ENCODE results near the gene VSTM4. TPM values are rescaled to one million over a fixed set of nuclear protein-coding genes. Genes with fewer than 3 reads are reported as not detected.

VSTM4 gene
- total RNA-seq, 2 donors from 2014 or later = 6.9 to 36.0 TPM

DNA sequence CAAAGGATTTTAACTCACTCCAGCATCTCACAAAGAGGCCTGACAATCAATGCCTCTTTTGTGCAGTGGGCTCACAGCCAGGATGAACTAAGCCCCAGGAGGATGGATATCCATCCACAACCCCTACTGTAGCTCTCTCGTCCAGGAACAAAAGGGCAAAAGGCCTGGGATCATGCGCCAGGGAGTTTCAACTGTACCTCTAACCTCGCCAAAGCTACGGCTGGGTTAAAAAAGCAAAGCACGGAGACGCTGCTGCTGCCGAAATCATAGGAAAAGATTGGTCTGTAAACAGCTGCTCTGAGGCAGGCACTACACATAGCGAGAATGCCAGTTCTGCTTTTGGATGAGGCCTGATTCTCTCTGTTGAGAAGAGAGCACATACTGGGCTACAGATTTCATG, 32.1 kb downstream of the VSTM4 start:
- TF ChIP-seq, protein P1, sequence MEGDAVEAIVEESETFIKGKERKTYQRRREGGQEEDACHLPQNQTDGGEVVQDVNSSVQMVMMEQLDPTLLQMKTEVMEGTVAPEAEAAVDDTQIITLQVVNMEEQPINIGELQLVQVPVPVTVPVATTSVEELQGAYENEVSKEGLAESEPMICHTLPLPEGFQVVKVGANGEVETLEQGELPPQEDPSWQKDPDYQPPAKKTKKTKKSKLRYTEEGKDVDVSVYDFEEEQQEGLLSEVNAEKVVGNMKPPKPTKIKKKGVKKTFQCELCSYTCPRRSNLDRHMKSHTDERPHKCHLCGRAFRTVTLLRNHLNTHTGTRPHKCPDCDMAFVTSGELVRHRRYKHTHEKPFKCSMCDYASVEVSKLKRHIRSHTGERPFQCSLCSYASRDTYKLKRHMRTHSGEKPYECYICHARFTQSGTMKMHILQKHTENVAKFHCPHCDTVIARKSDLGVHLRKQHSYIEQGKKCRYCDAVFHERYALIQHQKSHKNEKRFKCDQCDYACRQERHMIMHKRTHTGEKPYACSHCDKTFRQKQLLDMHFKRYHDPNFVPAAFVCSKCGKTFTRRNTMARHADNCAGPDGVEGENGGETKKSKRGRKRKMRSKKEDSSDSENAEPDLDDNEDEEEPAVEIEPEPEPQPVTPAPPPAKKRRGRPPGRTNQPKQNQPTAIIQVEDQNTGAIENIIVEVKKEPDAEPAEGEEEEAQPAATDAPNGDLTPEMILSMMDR (IDR thresholded peaks at IDR 0.05) = no peak
- no peak for TF ChIP-seq POLR2A (IDR thresholded peaks at IDR 0.05)
- no peak for TF ChIP-seq POLR2AphosphoS5 (IDR thresholded peaks at IDR 0.05)

DNA sequence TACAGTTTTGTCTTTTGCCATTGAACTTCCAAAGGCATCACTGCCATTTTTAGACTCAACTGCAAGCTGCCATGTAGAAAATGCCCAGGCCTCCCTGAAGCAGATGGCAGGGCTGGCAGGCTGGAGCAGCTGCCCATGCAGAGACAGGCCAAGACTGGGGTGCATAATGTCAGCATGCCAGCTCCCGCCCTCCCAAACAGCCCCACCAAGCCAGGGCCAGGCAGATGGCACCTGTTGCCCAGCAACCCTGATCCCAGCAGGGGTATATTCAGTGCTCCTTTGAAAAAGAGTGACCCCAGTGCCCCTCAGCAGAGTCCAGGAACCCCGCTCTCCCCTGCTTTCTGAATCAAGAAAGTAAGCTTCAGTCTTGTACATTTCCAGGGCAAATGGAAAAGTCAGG, 32.6 kb downstream of the VSTM4 start:
- Histone ChIP-seq H3K27ac (no peak overlapping the region), H3K4me1 (replicated peaks) (no peaks in the 10 kb centered on the region), H3K9me3 (no peaks in the 10 kb centered on the region), H3K36me3 (no peaks in the 10 kb centered on the region), H3K4me3 (no peak overlapping the region), H3K27me3 (replicated peaks; ENCODE audit: insufficient read depth) (no peaks in the 10 kb centered on the region)
- WGBS = 85% methylated on average over 2 of the region's 2 CpGs
- intact Hi-C loops (cut with DNase I) = no loop called here
- no peak for DNase-seq (ENCODE audit: low spot score)
- TF ChIP-seq POLR2A (IDR thresholded peaks at IDR 0.05) (no peak), POLR2AphosphoS5 (IDR thresholded peaks at IDR 0.05) (no peak)
- TF ChIP-seq, protein P1 (IDR thresholded peaks at IDR 0.05) = no peak

More for the DNA sequence above, 32.1 kb downstream of the VSTM4 start:
- no peaks in the 10 kb centered on the region for H3K4me1 ChIP-seq (replicated peaks)
- H3K36me3 ChIP-seq = no peaks in the 10 kb centered on the region
- no peaks in the 10 kb centered on the region for H3K27me3 ChIP-seq (replicated peaks; ENCODE audit: insufficient read depth)
- 78% methylated on average over 8 of the region's 8 CpGs for WGBS
- intact Hi-C loops (cut with DNase I) = no loop called here
- no peak overlapping the region for H3K27ac ChIP-seq
- no peak overlapping the region for H3K4me3 ChIP-seq
- DNase-seq (ENCODE audit: low spot score) = no peak
- H3K9me3 ChIP-seq = no peaks in the 10 kb centered on the region

DNA sequence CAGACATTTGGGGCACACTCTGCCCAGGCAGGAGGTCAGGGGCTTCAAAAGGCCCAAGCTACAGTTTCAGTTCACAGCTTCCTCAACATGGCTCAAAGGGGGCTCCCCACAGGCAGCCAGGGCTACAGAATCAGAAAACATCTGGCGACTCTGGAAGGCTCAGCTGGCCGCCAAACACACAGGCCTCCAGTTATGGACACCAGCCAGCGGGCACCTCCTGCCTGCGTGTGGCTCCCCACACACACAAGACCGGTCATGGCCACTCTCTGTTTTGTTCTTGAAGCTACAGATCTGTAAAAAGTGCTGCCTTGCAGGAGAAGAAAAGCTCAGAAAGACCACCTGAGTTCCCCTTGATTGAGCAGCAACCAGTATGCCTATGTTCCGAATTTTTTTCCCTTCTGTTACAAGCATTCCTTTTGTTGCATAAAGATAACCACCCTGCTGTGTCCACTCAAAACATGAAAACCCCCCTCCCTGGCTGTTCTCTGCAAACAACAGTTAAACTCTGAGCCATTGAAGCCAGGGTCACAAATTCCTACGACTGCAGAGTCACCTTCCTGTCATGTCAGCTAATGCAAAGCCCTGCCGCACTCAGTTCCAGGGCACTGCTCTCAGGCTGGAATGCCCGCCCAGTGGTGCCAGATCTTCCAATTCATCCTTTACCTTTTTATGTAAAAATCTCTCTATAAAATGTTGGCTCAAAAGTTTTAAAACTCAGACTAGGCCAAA, 33.6 kb downstream of the VSTM4 start:
- no peaks in the 10 kb centered on the region for H3K9me3 ChIP-seq
- no peak overlapping the region for H3K27ac ChIP-seq
- H3K4me1 ChIP-seq (replicated peaks) = no peaks in the 10 kb centered on the region
- intact Hi-C loops (cut with DNase I) = no loop called here
- no peaks in the 10 kb centered on the region for H3K36me3 ChIP-seq
- TF ChIP-seq POLR2A (IDR thresholded peaks at IDR 0.05) = no peak
- TF ChIP-seq, protein P1 (IDR thresholded peaks at IDR 0.05) = no peak
- no peak for TF ChIP-seq POLR2AphosphoS5 (IDR thresholded peaks at IDR 0.05)
- H3K27me3 ChIP-seq (replicated peaks; ENCODE audit: insufficient read depth) = no peaks in the 10 kb centered on the region
- WGBS = 30% methylated on average over 9 of the region's 9 CpGs
- DNase-seq (ENCODE audit: low spot score) = no peak
- no peak overlapping the region for H3K4me3 ChIP-seq

DNA sequence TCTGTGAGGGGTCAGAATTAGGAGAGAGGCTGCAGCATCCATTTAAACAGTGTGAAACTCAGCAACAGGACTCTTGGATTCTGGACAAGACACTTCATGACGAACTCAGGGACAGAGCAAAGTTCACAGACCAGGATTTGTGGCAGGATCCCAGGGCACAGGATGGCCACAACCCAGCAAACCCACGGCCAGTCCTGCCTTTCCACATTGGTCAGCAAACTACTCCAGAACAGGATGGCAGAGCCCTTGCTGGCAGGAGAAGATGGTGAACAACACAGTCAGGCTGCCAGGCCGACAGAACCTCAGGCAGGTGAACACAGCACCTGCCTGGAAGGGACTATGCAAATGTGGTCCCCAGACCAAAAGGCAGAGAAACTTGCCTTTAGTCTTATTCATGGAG, 34.4 kb downstream of the VSTM4 start:
- no peaks in the 10 kb centered on the region for H3K27me3 ChIP-seq (replicated peaks; ENCODE audit: insufficient read depth)
- intact Hi-C loops (cut with DNase I) = no loop called here
- 53% methylated on average over 3 of the region's 3 CpGs for WGBS
- no peaks in the 10 kb centered on the region for H3K36me3 ChIP-seq
- H3K27ac ChIP-seq = no peak overlapping the region
- H3K9me3 ChIP-seq = no peaks in the 10 kb centered on the region
- TF ChIP-seq, protein P1 (IDR thresholded peaks at IDR 0.05) = no peak
- no peak for TF ChIP-seq POLR2AphosphoS5 (IDR thresholded peaks at IDR 0.05)
- no peak for TF ChIP-seq POLR2A (IDR thresholded peaks at IDR 0.05)
- H3K4me3 ChIP-seq = no peak overlapping the region
- no peaks in the 10 kb centered on the region for H3K4me1 ChIP-seq (replicated peaks)
- no peak for DNase-seq (ENCODE audit: low spot score)

DNA sequence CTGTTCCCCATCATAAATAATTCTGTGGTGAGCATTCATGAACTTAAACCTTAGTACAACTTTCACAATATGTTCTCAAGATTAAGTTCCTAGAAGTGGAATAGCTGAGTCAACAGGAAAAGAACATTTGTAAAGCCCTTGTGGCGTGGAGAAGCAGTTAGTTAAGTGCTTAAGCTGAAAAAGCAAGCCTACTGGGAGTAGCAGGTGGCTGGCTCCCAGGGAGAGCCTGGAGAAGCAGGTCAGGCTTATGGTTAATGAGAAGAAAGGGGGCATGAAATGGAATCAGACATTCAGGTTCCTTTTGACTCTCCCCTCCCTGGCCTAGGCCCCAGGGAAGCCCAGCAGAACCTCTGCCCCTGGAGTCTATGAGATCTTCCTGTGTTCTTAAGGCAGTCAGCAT, 35.3 kb downstream of the VSTM4 start:
- 17% methylated on average over 1 of the region's 1 CpG for WGBS
- Histone ChIP-seq H3K4me3 (no peak overlapping the region), H3K27ac (no peak overlapping the region), H3K27me3 (replicated peaks; ENCODE audit: insufficient read depth) (no peaks in the 10 kb centered on the region), H3K36me3 (no peaks in the 10 kb centered on the region), H3K9me3 (no peaks in the 10 kb centered on the region), H3K4me1 (replicated peaks) (no peaks in the 10 kb centered on the region)
- DNase-seq (ENCODE audit: low spot score) = no peak
- TF ChIP-seq, protein P1 (IDR thresholded peaks at IDR 0.05) = no peak
- TF ChIP-seq POLR2AphosphoS5 (IDR thresholded peaks at IDR 0.05) = peak; percentile 74
- intact Hi-C loops (cut with DNase I) = no loop called here
